Measurements from ENCODE around the gene TMEM203. TPM values are rescaled to one million over a fixed set of nuclear protein-coding genes. Genes with fewer than 3 reads are reported as not detected.

TMEM203 gene
- total RNA-seq, 1 donor from 2014 or later, result 36.5 TPM

GRCh38 chr9:137175345-137175961 is 30.0 kb downstream of the TMEM203 start:
- Mint-ChIP-seq H3K9me3 (ENCODE audit: unreplicated experiment) (peaks cover 2% of the 10 kb centered on the region), H3K4me3 (ENCODE audit: unreplicated experiment) (no peak overlapping the region), H3K36me3 (ENCODE audit: unreplicated experiment) (no peaks in the 10 kb centered on the region), H3K27ac (ENCODE audit: unreplicated experiment) (no peak overlapping the region), H3K4me1 (ENCODE audit: low read depth, unreplicated experiment) (no peaks in the 10 kb centered on the region), H3K27me3 (ENCODE audit: unreplicated experiment) (peaks cover 5% of the 10 kb centered on the region)
- no peak for TF ChIP-seq CTCF (IDR thresholded peaks at IDR 0.05; ENCODE audit: partially characterized antibody, unreplicated experiment)
- DNase-seq, result no peak

- DNase-seq, result no peak
- Mint-ChIP-seq H3K27me3 (ENCODE audit: unreplicated experiment) (peaks cover 5% of the 10 kb centered on the region), H3K9me3 (ENCODE audit: unreplicated experiment) (peaks cover 2% of the 10 kb centered on the region), H3K27ac (ENCODE audit: unreplicated experiment) (no peak overlapping the region), H3K4me3 (ENCODE audit: unreplicated experiment) (no peak overlapping the region), H3K36me3 (ENCODE audit: unreplicated experiment) (no peaks in the 10 kb centered on the region), H3K4me1 (ENCODE audit: low read depth, unreplicated experiment) (no peaks in the 10 kb centered on the region)
- TF ChIP-seq CTCF (IDR thresholded peaks at IDR 0.05; ENCODE audit: partially characterized antibody, unreplicated experiment), result no peak
Measured at GRCh38 chr9:137174722-137175293, 30.6 kb downstream of the TMEM203 start.

- Mint-ChIP-seq H3K4me3 (ENCODE audit: unreplicated experiment) (no peak overlapping the region), H3K27ac (ENCODE audit: unreplicated experiment) (no peak overlapping the region), H3K9me3 (ENCODE audit: unreplicated experiment) (peaks cover 2% of the 10 kb centered on the region), H3K27me3 (ENCODE audit: unreplicated experiment) (peaks cover 5% of the 10 kb centered on the region), H3K4me1 (ENCODE audit: low read depth, unreplicated experiment) (no peaks in the 10 kb centered on the region), H3K36me3 (ENCODE audit: unreplicated experiment) (no peaks in the 10 kb centered on the region)
- no peak for DNase-seq
- no peak for TF ChIP-seq CTCF (IDR thresholded peaks at IDR 0.05; ENCODE audit: partially characterized antibody, unreplicated experiment)
Measured at GRCh38 chr9:137173796-137174664, 31.4 kb downstream of the TMEM203 start.

- peaks cover 2% of the 10 kb centered on the region for H3K9me3 Mint-ChIP-seq (ENCODE audit: unreplicated experiment)
- no peak for DNase-seq
- H3K36me3 Mint-ChIP-seq (ENCODE audit: unreplicated experiment), result no peaks in the 10 kb centered on the region
- no peak for TF ChIP-seq CTCF (IDR thresholded peaks at IDR 0.05; ENCODE audit: partially characterized antibody, unreplicated experiment)
- no peak overlapping the region for H3K4me3 Mint-ChIP-seq (ENCODE audit: unreplicated experiment)
- H3K27ac Mint-ChIP-seq (ENCODE audit: unreplicated experiment), result no peak overlapping the region
- no peaks in the 10 kb centered on the region for H3K4me1 Mint-ChIP-seq (ENCODE audit: low read depth, unreplicated experiment)
- peaks cover 5% of the 10 kb centered on the region for H3K27me3 Mint-ChIP-seq (ENCODE audit: unreplicated experiment)
Measured at GRCh38 chr9:137172901-137173795, 32.3 kb downstream of the TMEM203 start.

All from glutamatergic neuron (in vitro differentiated cells).